WTC11 (cell line): ENCODE measurements around the gene RTCB. TPM values are rescaled to one million over a fixed set of nuclear protein-coding genes. Genes with fewer than 3 reads are reported as not detected.

Experiments
- ATAC-seq: fragments of 200-7000 bp; cut with Tn5 transposase; 2 replicates; pipeline ENCODE4 v1.10.0; 2021; ENCODE audit warnings: mild to moderate bottlenecking, moderate library complexity
- CTCF ChIA-PET: fragments of 300-600 bp; sonication (Branson Sonifier 250); formaldehyde crosslinking; loops from one replicate; lab custom pipeline; 2021; ENCODE audit warnings: antibody characterized with exemption; lab: Charles Lee
- POLR2A ChIA-PET: fragments of 350-600 bp; sonication (Branson Sonifier 250); formaldehyde crosslinking; loops from one replicate; lab custom pipeline; 2021; ENCODE audit warnings: antibody characterized with exemption; lab: Charles Lee
- DNase-seq: peaks from one replicate; pipeline ENCODE4 v3.0.0; 2021; ENCODE audit warnings: low spot score
- H3K27ac Mint-ChIP-seq: 2 replicates; pipeline ENCODE4 v1.8.0; 2021; ENCODE audit warnings: mixed read lengths
- H3K27me3 Mint-ChIP-seq: 2 replicates; pipeline ENCODE4 v1.8.0; 2021; ENCODE audit warnings: low read depth, mild to moderate bottlenecking, moderate library complexity, mixed read lengths
- H3K36me3 Mint-ChIP-seq: 2 replicates; pipeline ENCODE4 v1.8.0; 2021; ENCODE audit warnings: mixed read lengths
- H3K4me1 Mint-ChIP-seq: 2 replicates; pipeline ENCODE4 v1.8.0; 2022; ENCODE audit warnings: mixed read lengths
- H3K4me3 Mint-ChIP-seq: 2 replicates; pipeline ENCODE4 v1.8.0; 2021; ENCODE audit warnings: mild to moderate bottlenecking, moderate library complexity, mixed read lengths
- H3K9me3 Mint-ChIP-seq: 2 replicates; pipeline ENCODE4 v1.8.0; 2021; ENCODE audit warnings: mixed read lengths
- ATF1 ChIP-seq: sonication (generic); formaldehyde crosslinking; IDR thresholded peaks from 2 replicates; pipeline ENCODE4 v1.8.1; 2023; ENCODE audit warnings: mild to moderate bottlenecking, moderate library complexity, missing genetic modification reagents
- CDX4 ChIP-seq: fragments of 250-450 bp; sonication (Bioruptor Pico); IDR thresholded peaks from 2 replicates; pipeline ENCODE4 v1.9.0; 2021; ENCODE audit warnings: moderate library complexity, mild to moderate bottlenecking, inconsistent platforms, borderline replicate concordance
- EMX1 ChIP-seq: fragments of 250-450 bp; sonication (Bioruptor Pico); IDR thresholded peaks from 2 replicates; pipeline ENCODE4 v1.8.0; 2021; ENCODE audit warnings: mild to moderate bottlenecking
- FOXJ3 ChIP-seq: sonication (generic); formaldehyde crosslinking; IDR thresholded peaks from 2 replicates; pipeline ENCODE4 v1.9.0; 2021; ENCODE audit warnings: missing genetic modification reagents, mild to moderate bottlenecking, borderline replicate concordance
- FOXP1 ChIP-seq: sonication (generic); formaldehyde crosslinking; IDR thresholded peaks from 2 replicates; pipeline ENCODE4 v1.8.0; 2022; ENCODE audit warnings: missing genetic modification reagents, mild to moderate bottlenecking, moderate library complexity, borderline replicate concordance
- GABPB1 ChIP-seq: sonication (generic); formaldehyde crosslinking; IDR thresholded peaks from 2 replicates; pipeline ENCODE4 v1.8.1; 2023; ENCODE audit warnings: mild to moderate bottlenecking, missing genetic modification reagents
- GTF2I ChIP-seq: fragments of 250-450 bp; sonication (Bioruptor Pico); conservative IDR thresholded peaks from 2 replicates; pipeline ENCODE4 v1.4.0; 2021; ENCODE audit warnings: mild to moderate bottlenecking
- IRF2 ChIP-seq: sonication (generic); formaldehyde crosslinking; IDR thresholded peaks from 2 replicates; pipeline ENCODE4 v1.8.0; 2022; ENCODE audit warnings: low read depth, missing genetic modification reagents, borderline replicate concordance
- MXD4 ChIP-seq: fragments of 250-450 bp; sonication (Bioruptor Pico); IDR thresholded peaks from 2 replicates; pipeline ENCODE4 v1.8.0; 2021; ENCODE audit warnings: mild to moderate bottlenecking, moderate library complexity, borderline replicate concordance
- MYBL2 ChIP-seq: sonication (generic); formaldehyde crosslinking; IDR thresholded peaks from 2 replicates; pipeline ENCODE4 v1.8.1; 2023; ENCODE audit warnings: mild to moderate bottlenecking, moderate library complexity, missing genetic modification reagents
- NFYB ChIP-seq: sonication (generic); formaldehyde crosslinking; conservative IDR thresholded peaks from 2 replicates; pipeline ENCODE4 v1.8.0; 2022; ENCODE audit warnings: low read depth, missing genetic modification reagents
- NR3C1 ChIP-seq: sonication (generic); formaldehyde crosslinking; conservative IDR thresholded peaks from 2 replicates; pipeline ENCODE4 v1.8.1; 2023; ENCODE audit warnings: low read depth, mild to moderate bottlenecking, missing genetic modification reagents
- PRDM15 ChIP-seq: sonication (generic); formaldehyde crosslinking; IDR thresholded peaks from 2 replicates; pipeline ENCODE4 v1.8.0; 2022; ENCODE audit warnings: missing genetic modification reagents
- SMAD3 ChIP-seq: sonication (generic); formaldehyde crosslinking; IDR thresholded peaks from 2 replicates; pipeline ENCODE4 v1.8.0; 2022; ENCODE audit warnings: missing genetic modification reagents, mild to moderate bottlenecking, borderline replicate concordance
- TCF7 ChIP-seq: sonication (generic); formaldehyde crosslinking; IDR thresholded peaks from 2 replicates; pipeline ENCODE4 v1.8.0; 2022; ENCODE audit warnings: mild to moderate bottlenecking, low read depth, missing genetic modification reagents, moderate library complexity
- TEAD4 ChIP-seq: sonication (generic); formaldehyde crosslinking; IDR thresholded peaks from 2 replicates; pipeline ENCODE4 v1.8.0; 2022; ENCODE audit warnings: mild to moderate bottlenecking, missing genetic modification reagents
- USF1 ChIP-seq: sonication (generic); formaldehyde crosslinking; IDR thresholded peaks from 2 replicates; pipeline ENCODE4 v1.8.0; 2022; ENCODE audit warnings: mild to moderate bottlenecking, missing genetic modification reagents
- ZBTB43 ChIP-seq: sonication (generic); formaldehyde crosslinking; IDR thresholded peaks from 2 replicates; pipeline ENCODE4 v1.8.1; 2023; ENCODE audit warnings: mild to moderate bottlenecking, missing genetic modification reagents
- ZNF232 ChIP-seq: sonication (generic); formaldehyde crosslinking; IDR thresholded peaks from 2 replicates; pipeline ENCODE4 v1.8.0; 2022; ENCODE audit warnings: mild to moderate bottlenecking, missing genetic modification reagents
- total RNA-seq: library from RNA; stranded (reverse); gene quantifications from 3 replicates; pipeline ENCODE4 v1.2.3, GENCODE V29; 2021

Gene RTCB
- total RNA-seq, 1 experiment from 2014 or later, result 106 TPM

GRCh38 chr22:32354360-32355351 is 57.4 kb downstream of the RTCB start:
- H3K4me1 Mint-ChIP-seq, result peaks cover 29% of the 10 kb centered on the region
- peak; percentile 54 for TF ChIP-seq NFYB (CRISPR knock-in tag)
- TF ChIP-seq TEAD4 (CRISPR knock-in tag), result no peak
- no peak overlapping the region; the same call in 1 of the 2 replicates for H3K27ac Mint-ChIP-seq
- ChIA-PET CTCF (interaction anchor here (0.6 to 3.3 kb wide), 4 partner anchors 24 to 154 kb away, joined by 4 to 13 read pairs (median 6); no protein-coding TSS in a partner anchor), POLR2A (no interaction called here)
- H3K4me3 Mint-ChIP-seq, result no peak overlapping the region
- DNase-seq, result no peak
- no peaks in the 10 kb centered on the region for H3K27me3 Mint-ChIP-seq
- ATAC-seq, result peak; percentile 20; the same call in 1 of the 2 replicates
- no peaks in the 10 kb centered on the region for H3K36me3 Mint-ChIP-seq
- peaks cover 11% of the 10 kb centered on the region for H3K9me3 Mint-ChIP-seq

GRCh38 chr22:32353840-32354239 is 58.2 kb downstream of the RTCB start:
- Mint-ChIP-seq H3K4me1 (peaks cover 29% of the 10 kb centered on the region), H3K9me3 (peaks cover 11% of the 10 kb centered on the region), H3K27me3 (no peaks in the 10 kb centered on the region), H3K36me3 (no peaks in the 10 kb centered on the region), H3K4me3 (no peak overlapping the region), H3K27ac (no peak overlapping the region)
- CTCF ChIA-PET, result interaction anchor here (1.1 to 3.3 kb wide), 2 partner anchors 25 to 88 kb away, joined by 4 to 13 read pairs; no protein-coding TSS in a partner anchor
- POLR2A ChIA-PET, result no interaction called here
- DNase-seq (no peak), ATAC-seq (no peak)
- TF ChIP-seq SMAD3 (CRISPR knock-in tag), result no peak
- TF ChIP-seq MXD4 (CRISPR knock-in tag), result no peak
- TF ChIP-seq EMX1 (CRISPR knock-in tag), result no peak
- TF ChIP-seq CDX4 (CRISPR knock-in tag), result no peak
- TF ChIP-seq, all 79 proteins: peak for 0

GRCh38 chr22:32353292-32353691 is 58.8 kb downstream of the RTCB start:
- Mint-ChIP-seq H3K36me3 (no peaks in the 10 kb centered on the region), H3K27ac (no peak overlapping the region), H3K27me3 (no peaks in the 10 kb centered on the region), H3K9me3 (peaks cover 11% of the 10 kb centered on the region), H3K4me3 (no peak overlapping the region), H3K4me1 (peaks cover 29% of the 10 kb centered on the region)
- POLR2A ChIA-PET, result no interaction called here
- ATAC-seq (0 out of 2 replicates have a peak, but pooled peaks have one; percentile 15), DNase-seq (no peak)
- CTCF ChIA-PET, result no interaction called here
- TF ChIP-seq GABPB1 (CRISPR knock-in tag), result no peak
- TF ChIP-seq SMAD3 (CRISPR knock-in tag), result no peak
- TF ChIP-seq PRDM15 (CRISPR knock-in tag), result no peak
- no peak for TF ChIP-seq TEAD4 (CRISPR knock-in tag)
- no peak for TF ChIP-seq ATF1 (CRISPR knock-in tag)
- no peak for TF ChIP-seq FOXP1 (CRISPR knock-in tag)
- TF ChIP-seq IRF2 (CRISPR knock-in tag), result no peak
- TF ChIP-seq ZBTB43, result no peak
- TF ChIP-seq FOXJ3 (CRISPR knock-in tag), result no peak
- no peak for TF ChIP-seq USF1 (CRISPR knock-in tag)
- no peak for TF ChIP-seq MYBL2 (CRISPR knock-in tag)
- no peak for TF ChIP-seq GTF2I (CRISPR knock-in tag)
- no peak for TF ChIP-seq NR3C1
- TF ChIP-seq EMX1 (CRISPR knock-in tag), result no peak
- TF ChIP-seq ZNF232, result no peak
- TF ChIP-seq TCF7, result no peak
